ENCODE measurements around the gene TOR4A.

- no peak for TF ChIP-seq POLR2A (IDR thresholded peaks at IDR 0.05)
- no peak for TF ChIP-seq CTCF (IDR thresholded peaks at IDR 0.05)
- TF ChIP-seq EP300 (IDR thresholded peaks at IDR 0.05): no peak
- peak; percentile 46 for TF ChIP-seq POLR2AphosphoS5 (IDR thresholded peaks at IDR 0.05)
These were observed 8.2 kb upstream of the TOR4A start for GRCh38 chr9:137269231-137269772.

Measured in gastroesophageal sphincter (tissue), 3 donors.